WTC11 (cell line): ENCODE results near the gene OR4D2. TPM values are rescaled to one million over a fixed set of nuclear protein-coding genes. Genes with fewer than 3 reads are reported as not detected.

ENCODE experiments used
- ATAC-seq: fragments of 200-7000 bp; cut with Tn5 transposase; 2 replicates; pipeline ENCODE4 v1.10.0; 2021; ENCODE audit warnings: mild to moderate bottlenecking, moderate library complexity
- CTCF ChIA-PET: fragments of 300-600 bp; sonication (Branson Sonifier 250); formaldehyde crosslinking; loops from one replicate; lab custom pipeline; 2021; ENCODE audit warnings: antibody characterized with exemption; lab: Charles Lee
- POLR2A ChIA-PET: fragments of 350-600 bp; sonication (Branson Sonifier 250); formaldehyde crosslinking; loops from one replicate; lab custom pipeline; 2021; ENCODE audit warnings: antibody characterized with exemption; lab: Charles Lee
- DNase-seq: peaks from one replicate; pipeline ENCODE4 v3.0.0; 2021; ENCODE audit warnings: low spot score
- H3K27ac Mint-ChIP-seq: 2 replicates; pipeline ENCODE4 v1.8.0; 2021; ENCODE audit warnings: mixed read lengths
- H3K27me3 Mint-ChIP-seq: 2 replicates; pipeline ENCODE4 v1.8.0; 2021; ENCODE audit warnings: low read depth, mild to moderate bottlenecking, moderate library complexity, mixed read lengths
- H3K36me3 Mint-ChIP-seq: 2 replicates; pipeline ENCODE4 v1.8.0; 2021; ENCODE audit warnings: mixed read lengths
- H3K4me1 Mint-ChIP-seq: 2 replicates; pipeline ENCODE4 v1.8.0; 2022; ENCODE audit warnings: mixed read lengths
- H3K4me3 Mint-ChIP-seq: 2 replicates; pipeline ENCODE4 v1.8.0; 2021; ENCODE audit warnings: mild to moderate bottlenecking, moderate library complexity, mixed read lengths
- H3K9me3 Mint-ChIP-seq: 2 replicates; pipeline ENCODE4 v1.8.0; 2021; ENCODE audit warnings: mixed read lengths
- CBFB ChIP-seq: sonication (generic); formaldehyde crosslinking; IDR thresholded peaks from 2 replicates; pipeline ENCODE4 v1.8.1; 2022; ENCODE audit warnings: mild to moderate bottlenecking, low read depth, missing genetic modification reagents
- E2F5 ChIP-seq: sonication (generic); formaldehyde crosslinking; IDR thresholded peaks from 2 replicates; pipeline ENCODE4 v1.8.1; 2022; ENCODE audit warnings: mild to moderate bottlenecking, moderate library complexity, missing genetic modification reagents
- FOXP4 ChIP-seq: sonication (generic); formaldehyde crosslinking; IDR thresholded peaks from 2 replicates; pipeline ENCODE4 v1.8.0; 2022; ENCODE audit warnings: mild to moderate bottlenecking, missing genetic modification reagents
- HMGA2 ChIP-seq: fragments of 250-450 bp; sonication (Bioruptor Pico); IDR thresholded peaks from 2 replicates; pipeline ENCODE4 v1.4.0; 2021; ENCODE audit warnings: mild to moderate bottlenecking, moderate library complexity
- KAT7 ChIP-seq: sonication (generic); formaldehyde crosslinking; IDR thresholded peaks from 2 replicates; pipeline ENCODE4 v1.8.1; 2023; ENCODE audit warnings: missing genetic modification reagents, mild to moderate bottlenecking, borderline replicate concordance
- MLX ChIP-seq: sonication (generic); formaldehyde crosslinking; IDR thresholded peaks from 2 replicates; pipeline ENCODE4 v1.8.1; 2023; ENCODE audit warnings: mild to moderate bottlenecking, missing genetic modification reagents, moderate library complexity
- MXD4 ChIP-seq: fragments of 250-450 bp; sonication (Bioruptor Pico); IDR thresholded peaks from 2 replicates; pipeline ENCODE4 v1.8.0; 2021; ENCODE audit warnings: mild to moderate bottlenecking, moderate library complexity, borderline replicate concordance
- RORB ChIP-seq: fragments of 250-450 bp; sonication (Bioruptor Pico); IDR thresholded peaks from 2 replicates; pipeline ENCODE4 v1.9.0; 2021; ENCODE audit warnings: mild to moderate bottlenecking
- ZMAT4 ChIP-seq: fragments of 250-450 bp; sonication (Bioruptor Pico); IDR thresholded peaks from 2 replicates; pipeline ENCODE4 v1.9.0; 2021; ENCODE audit warnings: mild to moderate bottlenecking
- ZNF219 ChIP-seq: sonication (generic); formaldehyde crosslinking; IDR thresholded peaks from 2 replicates; pipeline ENCODE4 v1.8.0; 2023; ENCODE audit warnings: missing genetic modification reagents, mild to moderate bottlenecking, borderline replicate concordance
- ZNF281 ChIP-seq: sonication (generic); formaldehyde crosslinking; IDR thresholded peaks from 2 replicates; pipeline ENCODE4 v1.8.0; 2023; ENCODE audit warnings: mild to moderate bottlenecking, missing genetic modification reagents
- ZNF532 ChIP-seq: fragments of 250-450 bp; sonication (Bioruptor Pico); IDR thresholded peaks from 2 replicates; pipeline ENCODE4 v1.9.0; 2021; ENCODE audit warnings: mild to moderate bottlenecking, borderline replicate concordance
- total RNA-seq: library from RNA; stranded (reverse); gene quantifications from 3 replicates; pipeline ENCODE4 v1.2.3, GENCODE V29; 2021

The OR4D2 gene
- total RNA-seq, 1 experiment from 2014 or later = not detected

GRCh38 chr17:58208344-58208743, 41.6 kb downstream of the OR4D2 start:
- ATAC-seq = no peak
- H3K27ac Mint-ChIP-seq = no peak overlapping the region
- POLR2A ChIA-PET = no interaction called here
- H3K27me3 Mint-ChIP-seq = no peaks in the 10 kb centered on the region
- peaks cover 14% of the 10 kb centered on the region for H3K36me3 Mint-ChIP-seq
- no peaks in the 10 kb centered on the region for H3K4me1 Mint-ChIP-seq
- no peak overlapping the region for H3K4me3 Mint-ChIP-seq
- no peak for DNase-seq
- no peaks in the 10 kb centered on the region for H3K9me3 Mint-ChIP-seq
- CTCF ChIA-PET = interaction anchor here (1.3 kb wide), 1 partner anchor 8 kb away, joined by 5 read pairs; no protein-coding TSS in a partner anchor
- no peak for TF ChIP-seq RORB (CRISPR knock-in tag)
- TF ChIP-seq MLX (CRISPR knock-in tag) = no peak
- no peak for TF ChIP-seq ZMAT4 (CRISPR knock-in tag)
- TF ChIP-seq ZNF219 = no peak
- no peak for TF ChIP-seq HMGA2 (CRISPR knock-in tag)
- no peak for TF ChIP-seq CBFB (CRISPR knock-in tag)

GRCh38 chr17:58210922-58211321, 44.1 kb downstream of the OR4D2 start:
- ATAC-seq (peak; percentile 73), DNase-seq (no peak)
- Mint-ChIP-seq H3K36me3 (peaks cover 14% of the 10 kb centered on the region), H3K4me3 (no peak overlapping the region), H3K27me3 (no peaks in the 10 kb centered on the region), H3K4me1 (no peaks in the 10 kb centered on the region), H3K27ac (no peak overlapping the region), H3K9me3 (no peaks in the 10 kb centered on the region)
- POLR2A ChIA-PET = no interaction called here
- no peak for TF ChIP-seq ZNF532 (CRISPR knock-in tag)
- TF ChIP-seq MXD4 = no peak
- no peak for TF ChIP-seq ZNF281 (CRISPR knock-in tag)
- TF ChIP-seq E2F5 = no peak
- no peak for TF ChIP-seq FOXP4 (CRISPR knock-in tag)
- TF ChIP-seq KAT7 (CRISPR knock-in tag) = no peak
- CTCF ChIA-PET = interaction anchor here (0.6 to 2.4 kb wide), 2 partner anchors 10 to 22 kb away, joined by 3 to 14 read pairs; no protein-coding TSS in a partner anchor
